ENCODE measurements around the gene SKI. TPM values are rescaled to one million over a fixed set of nuclear protein-coding genes. Genes with fewer than 3 reads are reported as not detected.

Gene SKI
- total and polyA plus RNA-seq, 2 donors (not counting 1 experiment from before 2014, with no cell fraction given), result 11.6 to 21.8 TPM

DNA sequence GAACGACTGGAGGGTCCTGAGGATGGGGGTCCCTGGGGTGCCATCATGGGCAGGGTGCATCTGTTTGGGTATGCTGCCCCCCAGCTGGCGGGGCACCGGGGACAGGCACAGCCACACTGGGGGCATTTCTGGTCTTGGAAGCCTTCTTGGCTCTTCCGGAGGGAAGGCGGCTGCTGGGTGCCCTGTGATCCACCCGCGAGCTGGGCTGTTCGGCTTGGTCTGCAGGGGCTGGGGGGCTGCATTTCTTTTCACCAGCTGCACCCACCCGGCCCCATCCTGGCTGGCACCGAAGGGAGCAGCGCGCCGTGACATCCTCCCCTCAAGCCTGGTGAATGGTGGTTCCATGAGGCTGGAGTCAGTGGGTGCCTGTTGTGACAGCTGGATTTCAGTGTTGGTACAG, 45.7 kb upstream of the SKI start:
- Histone ChIP-seq H3K4me1 (ENCODE audit: control insufficient read depth, extremely low read depth, insufficient read depth, low read length) (no peaks in the 10 kb centered on the region), H3K4me2 (ENCODE audit: extremely low read depth, insufficient read depth, low read length) (no peak overlapping the region), H2AFZ (ENCODE audit: low read length) (no peak overlapping the region), H4K20me1 (ENCODE audit: control insufficient read depth, extremely low read depth, insufficient read depth, low read length) (no peaks in the 10 kb centered on the region), H3K9ac (ENCODE audit: insufficient read depth, low read length) (no peak overlapping the region), H3K36me3 (ENCODE audit: control insufficient read depth, insufficient read depth, low read length) (no peaks in the 10 kb centered on the region), H3K27ac (ENCODE audit: insufficient read depth, low read length) (no peak overlapping the region), H3K27me3 (ENCODE audit: control insufficient read depth, insufficient read depth, low read length) (no peaks in the 10 kb centered on the region), H3K79me2 (ENCODE audit: control insufficient read depth, insufficient read depth, low read length) (no peaks in the 10 kb centered on the region), H3K4me3 (replicated peaks in 1 of 4; ENCODE audit: control extremely low read depth in 1 of 4, insufficient read depth in 1 of 4, low read depth in 3 of 4, low read length in 4 of 4) (no peak overlapping the region), H3K9me3 (ENCODE audit: control insufficient read depth, insufficient read depth, low read depth, low read length) (no peaks in the 10 kb centered on the region)
- no peak for DNase-seq (ENCODE audit: low read depth in 2 of 2)
- TF ChIP-seq, protein P1, sequence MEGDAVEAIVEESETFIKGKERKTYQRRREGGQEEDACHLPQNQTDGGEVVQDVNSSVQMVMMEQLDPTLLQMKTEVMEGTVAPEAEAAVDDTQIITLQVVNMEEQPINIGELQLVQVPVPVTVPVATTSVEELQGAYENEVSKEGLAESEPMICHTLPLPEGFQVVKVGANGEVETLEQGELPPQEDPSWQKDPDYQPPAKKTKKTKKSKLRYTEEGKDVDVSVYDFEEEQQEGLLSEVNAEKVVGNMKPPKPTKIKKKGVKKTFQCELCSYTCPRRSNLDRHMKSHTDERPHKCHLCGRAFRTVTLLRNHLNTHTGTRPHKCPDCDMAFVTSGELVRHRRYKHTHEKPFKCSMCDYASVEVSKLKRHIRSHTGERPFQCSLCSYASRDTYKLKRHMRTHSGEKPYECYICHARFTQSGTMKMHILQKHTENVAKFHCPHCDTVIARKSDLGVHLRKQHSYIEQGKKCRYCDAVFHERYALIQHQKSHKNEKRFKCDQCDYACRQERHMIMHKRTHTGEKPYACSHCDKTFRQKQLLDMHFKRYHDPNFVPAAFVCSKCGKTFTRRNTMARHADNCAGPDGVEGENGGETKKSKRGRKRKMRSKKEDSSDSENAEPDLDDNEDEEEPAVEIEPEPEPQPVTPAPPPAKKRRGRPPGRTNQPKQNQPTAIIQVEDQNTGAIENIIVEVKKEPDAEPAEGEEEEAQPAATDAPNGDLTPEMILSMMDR (conservative IDR thresholded peaks at IDR 0.05 in 1 of 2, IDR thresholded peaks at IDR 0.05 in 1 of 2; ENCODE audit: low read depth in 1 of 2, low read length in 2 of 2), result no peak
- no peak for TF ChIP-seq EZH2 (IDR thresholded peaks at IDR 0.05; ENCODE audit: low read length, missing control alignments)

DNA sequence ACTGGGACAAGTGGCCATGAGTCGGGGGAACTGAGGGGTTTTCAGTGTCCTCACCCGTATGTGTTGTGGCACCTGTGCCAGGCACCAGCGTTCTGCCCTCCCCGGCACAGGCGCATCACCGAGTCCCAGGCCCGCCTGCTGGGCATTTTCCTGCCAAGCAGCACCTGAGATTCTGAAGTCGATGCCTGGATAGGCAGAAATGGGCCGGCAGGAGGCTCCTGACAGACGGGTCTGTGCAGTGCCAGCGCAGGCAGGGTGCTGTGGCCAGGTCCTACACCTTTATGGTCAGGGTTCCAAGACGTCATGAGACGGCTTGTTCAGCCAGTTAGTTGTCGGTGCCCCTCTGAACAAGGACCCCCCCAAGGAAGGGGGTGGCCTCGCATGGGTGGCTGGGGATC, 44.2 kb upstream of the SKI start:
- Histone ChIP-seq H3K27me3 (ENCODE audit: control insufficient read depth, insufficient read depth, low read length) (no peaks in the 10 kb centered on the region), H3K79me2 (ENCODE audit: control insufficient read depth, insufficient read depth, low read length) (no peaks in the 10 kb centered on the region), H3K9me3 (ENCODE audit: control insufficient read depth, insufficient read depth, low read depth, low read length) (no peaks in the 10 kb centered on the region), H3K4me1 (ENCODE audit: control insufficient read depth, extremely low read depth, insufficient read depth, low read length) (no peaks in the 10 kb centered on the region), H3K27ac (ENCODE audit: insufficient read depth, low read length) (no peak overlapping the region), H3K4me3 (replicated peaks in 1 of 4; ENCODE audit: control extremely low read depth in 1 of 4, insufficient read depth in 1 of 4, low read depth in 3 of 4, low read length in 4 of 4) (no peak overlapping the region), H2AFZ (ENCODE audit: low read length) (no peak overlapping the region), H3K9ac (ENCODE audit: insufficient read depth, low read length) (no peak overlapping the region), H4K20me1 (ENCODE audit: control insufficient read depth, extremely low read depth, insufficient read depth, low read length) (no peaks in the 10 kb centered on the region), H3K4me2 (ENCODE audit: extremely low read depth, insufficient read depth, low read length) (no peak overlapping the region), H3K36me3 (ENCODE audit: control insufficient read depth, insufficient read depth, low read length) (no peaks in the 10 kb centered on the region)
- no peak for DNase-seq (ENCODE audit: low read depth in 2 of 2)
- TF ChIP-seq, protein P1 (conservative IDR thresholded peaks at IDR 0.05 in 1 of 2, IDR thresholded peaks at IDR 0.05 in 1 of 2; ENCODE audit: low read depth in 1 of 2, low read length in 2 of 2), result no peak
- no peak for TF ChIP-seq EZH2 (IDR thresholded peaks at IDR 0.05; ENCODE audit: low read length, missing control alignments)

DNA sequence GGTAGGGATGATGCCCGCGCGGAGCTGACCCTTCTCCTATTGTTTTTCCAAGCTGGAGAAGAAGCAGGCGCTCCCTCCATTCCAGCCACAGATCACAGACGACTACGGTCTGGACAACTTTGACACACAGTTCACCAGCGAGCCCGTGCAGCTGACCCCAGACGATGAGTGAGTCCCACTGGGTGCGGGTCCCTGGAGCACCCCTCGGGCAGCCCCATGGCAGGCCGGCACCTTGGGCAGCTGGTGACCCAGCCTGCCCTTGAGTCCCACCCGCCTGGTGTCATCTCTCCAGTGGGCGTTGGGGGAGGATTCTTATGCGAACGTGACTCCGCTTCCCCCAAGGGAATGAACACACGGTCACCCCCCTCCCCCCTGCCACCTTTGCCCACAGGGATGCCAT, 43.6 kb upstream of the SKI start:
- Histone ChIP-seq H3K9ac (ENCODE audit: insufficient read depth, low read length) (no peak overlapping the region), H3K4me3 (replicated peaks in 1 of 4; ENCODE audit: control extremely low read depth in 1 of 4, insufficient read depth in 1 of 4, low read depth in 3 of 4, low read length in 4 of 4) (no peak overlapping the region), H4K20me1 (ENCODE audit: control insufficient read depth, extremely low read depth, insufficient read depth, low read length) (no peaks in the 10 kb centered on the region), H3K4me1 (ENCODE audit: control insufficient read depth, extremely low read depth, insufficient read depth, low read length) (no peaks in the 10 kb centered on the region), H3K27me3 (ENCODE audit: control insufficient read depth, insufficient read depth, low read length) (no peaks in the 10 kb centered on the region), H3K4me2 (ENCODE audit: extremely low read depth, insufficient read depth, low read length) (no peak overlapping the region), H3K27ac (ENCODE audit: insufficient read depth, low read length) (no peak overlapping the region), H3K36me3 (ENCODE audit: control insufficient read depth, insufficient read depth, low read length) (no peaks in the 10 kb centered on the region), H3K79me2 (ENCODE audit: control insufficient read depth, insufficient read depth, low read length) (no peaks in the 10 kb centered on the region), H3K9me3 (ENCODE audit: control insufficient read depth, insufficient read depth, low read depth, low read length) (no peaks in the 10 kb centered on the region), H2AFZ (ENCODE audit: low read length) (no peak overlapping the region)
- no peak for DNase-seq (ENCODE audit: low read depth in 2 of 2)
- TF ChIP-seq, protein P1 (conservative IDR thresholded peaks at IDR 0.05 in 1 of 2, IDR thresholded peaks at IDR 0.05 in 1 of 2; ENCODE audit: low read depth in 1 of 2, low read length in 2 of 2), result no peak
- no peak for TF ChIP-seq EZH2 (IDR thresholded peaks at IDR 0.05; ENCODE audit: low read length, missing control alignments)
